GM19351 (cell line): Measurements from ENCODE around the gene KIF26A.

ENCODE experiments used
- ATAC-seq: cut with Tn5 transposase; IDR thresholded peaks from one replicate; pipeline ENCODE4 v1.9.1; 2021; ENCODE audit warnings: mild to moderate bottlenecking, moderate library complexity; ENCODE audit not compliant: unreplicated experiment

Gene KIF26A

DNA sequence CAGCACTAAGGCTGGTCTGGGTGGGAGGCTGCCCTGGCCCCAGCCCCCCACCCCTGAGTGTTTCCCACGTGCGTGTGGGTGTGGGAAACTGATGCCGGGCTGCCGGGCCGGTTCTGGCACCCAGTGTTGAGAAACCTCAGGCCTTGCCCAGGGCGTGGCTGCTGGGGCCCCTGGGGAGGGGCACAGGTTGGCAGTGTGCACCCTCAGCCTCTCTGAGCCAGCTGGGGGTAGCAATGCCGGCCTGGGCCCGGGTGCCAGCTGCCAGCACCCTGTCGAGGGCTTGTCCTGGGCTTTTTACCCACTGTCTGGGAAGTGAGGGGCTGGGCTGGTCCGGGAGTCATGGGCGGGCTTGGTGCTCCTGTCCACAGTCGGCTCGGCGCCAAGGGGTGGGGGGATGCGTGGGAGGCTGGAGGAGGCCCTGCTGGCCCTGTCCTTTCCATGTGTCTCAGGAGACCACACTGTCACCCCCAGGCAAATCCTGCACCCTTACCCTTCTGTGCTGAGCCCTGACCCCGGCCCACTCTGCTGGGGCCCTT is 37.2 kb upstream of the KIF26A start:
- no peak for ATAC-seq

DNA sequence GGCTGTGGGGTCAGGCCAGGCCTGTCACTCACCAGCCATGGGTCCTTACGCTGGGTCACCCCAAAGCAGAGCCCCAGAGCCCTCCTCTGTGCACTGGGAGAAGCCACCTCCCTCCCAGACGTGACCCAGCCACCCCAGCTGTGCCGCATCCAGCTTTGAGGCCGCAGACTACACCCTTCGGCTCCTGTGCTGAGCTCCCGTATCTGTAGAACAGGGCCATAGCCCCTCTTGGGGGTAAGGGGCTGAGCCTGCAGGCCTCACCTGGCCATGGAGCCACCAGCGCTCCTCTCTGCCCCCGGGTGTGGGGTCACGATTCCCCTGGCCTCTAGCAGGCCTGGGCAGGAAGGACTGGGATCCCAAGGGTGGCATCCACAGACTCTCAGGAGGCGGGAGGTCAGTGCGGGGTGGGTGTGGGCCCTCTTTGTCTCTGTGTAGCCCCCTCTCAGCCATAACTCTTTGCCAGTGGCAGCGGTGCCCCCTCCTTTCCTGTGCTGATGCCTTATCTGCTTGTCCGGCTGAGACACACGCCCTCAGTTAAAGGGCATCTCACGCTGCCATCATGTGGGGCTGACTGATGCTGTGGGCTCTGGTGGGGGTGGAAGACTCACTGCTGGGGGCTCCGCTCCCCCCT is 36.6 kb upstream of the KIF26A start:
- ATAC-seq, result no peak

DNA sequence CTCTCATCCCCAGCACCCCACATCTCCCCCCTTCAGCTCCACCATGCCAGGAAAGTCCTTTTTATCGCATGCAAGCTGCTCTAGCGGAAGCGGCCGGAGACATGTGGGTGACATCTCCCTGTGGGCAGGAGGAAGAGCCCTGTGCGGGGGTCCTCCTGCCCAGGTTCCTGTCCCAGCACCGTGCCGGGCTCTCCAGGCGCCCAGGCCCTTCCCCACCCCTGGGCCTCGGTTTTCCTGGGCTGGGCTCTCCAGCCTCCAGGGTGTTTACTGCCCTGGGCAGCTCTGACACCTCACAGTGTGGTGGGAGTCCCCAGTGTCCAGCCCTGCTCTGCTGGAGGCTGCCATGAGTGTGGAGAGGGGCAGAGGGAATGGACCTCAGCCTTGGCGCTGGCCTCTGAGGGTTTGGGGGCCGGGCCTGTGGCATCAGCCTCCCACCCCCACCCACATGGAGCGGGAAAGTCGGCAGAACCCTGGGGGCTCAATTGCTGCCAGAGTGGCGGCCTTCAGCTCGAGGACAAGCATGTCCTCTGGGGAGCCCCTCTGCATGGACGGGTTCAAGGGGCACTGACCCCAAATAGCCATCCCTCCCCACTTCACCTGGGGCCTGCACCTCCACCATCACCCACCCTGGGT is 36.0 kb upstream of the KIF26A start:
- ATAC-seq, result no peak

DNA sequence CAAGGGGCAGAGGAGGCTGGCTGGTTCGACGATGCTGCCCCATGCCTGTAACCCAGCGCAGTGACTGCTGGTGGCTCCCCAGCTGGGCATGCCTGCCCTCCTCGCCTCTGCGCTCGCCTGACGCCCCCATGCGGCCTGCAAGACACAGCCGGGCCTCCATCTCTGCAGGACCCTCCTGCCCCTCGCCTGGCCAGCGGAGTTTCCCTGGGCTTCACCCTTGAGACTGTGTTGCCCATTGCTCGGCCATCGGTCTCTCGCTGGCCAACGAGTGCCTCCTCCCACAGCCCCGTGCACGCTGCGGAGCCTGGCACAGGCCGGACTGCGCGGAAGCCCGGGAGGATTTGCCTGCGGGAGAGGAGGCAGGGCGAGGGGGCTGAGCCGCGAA is 35.3 kb upstream of the KIF26A start:
- no peak for ATAC-seq

DNA sequence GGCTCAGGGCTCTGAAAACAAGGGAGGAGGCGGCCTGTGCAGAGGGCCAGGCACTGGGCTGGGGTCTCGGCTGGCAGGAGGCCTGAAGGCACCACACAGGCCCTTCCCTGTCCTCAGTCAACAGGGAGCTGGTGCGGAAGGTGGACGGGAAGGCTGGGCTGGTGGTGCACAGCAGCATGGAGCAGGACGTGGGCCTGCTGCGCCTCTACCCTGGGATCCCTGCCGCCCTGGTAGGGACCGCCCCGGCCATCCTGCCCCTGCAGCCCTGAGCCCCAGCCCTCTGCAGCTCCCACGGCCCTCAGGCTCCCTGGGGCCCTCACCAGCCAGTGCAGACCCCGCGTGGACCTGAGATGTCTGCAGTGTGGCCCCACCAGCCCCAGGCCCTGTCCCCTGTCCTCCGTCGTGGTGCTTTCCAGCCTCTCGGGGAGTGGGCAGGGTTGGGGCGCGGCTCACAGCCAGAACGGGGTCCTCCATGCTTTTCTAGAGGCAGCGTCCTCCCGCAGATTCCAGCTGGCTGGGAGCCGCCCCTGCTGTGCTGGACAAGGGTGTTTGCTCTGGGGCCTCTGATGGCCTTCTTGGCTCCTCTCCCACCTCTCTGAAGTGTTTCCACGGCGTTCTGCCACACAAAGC is 34.8 kb upstream of the KIF26A start:
- ATAC-seq, result no peak

DNA sequence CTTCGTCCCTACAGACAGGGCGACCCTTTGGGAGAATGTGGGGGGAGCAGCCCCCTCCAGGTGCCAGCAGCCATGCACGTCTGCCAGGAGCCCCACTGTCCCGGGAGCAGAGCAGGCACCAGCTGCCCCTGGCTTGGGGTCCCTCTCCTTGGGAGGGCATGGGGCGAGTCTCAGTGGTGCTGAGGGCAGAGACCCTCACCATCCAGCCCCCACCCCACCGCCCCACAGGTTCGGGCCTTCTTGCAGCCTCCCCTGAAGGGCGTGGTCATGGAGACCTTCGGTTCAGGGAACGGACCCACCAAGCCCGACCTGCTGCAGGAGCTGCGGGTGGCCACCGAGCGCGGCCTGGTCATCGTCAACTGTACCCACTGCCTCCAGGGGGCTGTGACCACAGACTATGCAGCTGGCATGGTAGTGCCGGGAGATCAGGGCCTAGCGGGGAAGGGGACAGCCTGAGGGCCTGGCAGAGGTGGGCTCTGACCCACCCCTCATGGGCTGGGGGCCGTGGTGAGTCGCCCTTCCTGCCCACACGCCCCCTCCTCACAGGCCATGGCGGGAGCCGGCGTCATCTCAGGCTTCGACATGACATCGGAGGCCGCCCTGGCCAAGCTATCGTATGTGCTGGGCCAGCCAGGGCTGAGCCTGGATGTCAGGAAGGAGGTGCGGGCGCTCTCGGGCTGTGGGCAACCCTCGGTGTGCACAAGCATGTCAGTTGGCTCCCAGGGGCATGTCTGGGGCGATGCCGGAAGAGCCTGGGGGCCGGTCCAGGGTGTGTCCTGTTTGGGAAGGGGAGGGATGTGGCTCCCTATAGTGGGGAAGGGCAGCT is 34.1 kb upstream of the KIF26A start:
- no peak for ATAC-seq

DNA sequence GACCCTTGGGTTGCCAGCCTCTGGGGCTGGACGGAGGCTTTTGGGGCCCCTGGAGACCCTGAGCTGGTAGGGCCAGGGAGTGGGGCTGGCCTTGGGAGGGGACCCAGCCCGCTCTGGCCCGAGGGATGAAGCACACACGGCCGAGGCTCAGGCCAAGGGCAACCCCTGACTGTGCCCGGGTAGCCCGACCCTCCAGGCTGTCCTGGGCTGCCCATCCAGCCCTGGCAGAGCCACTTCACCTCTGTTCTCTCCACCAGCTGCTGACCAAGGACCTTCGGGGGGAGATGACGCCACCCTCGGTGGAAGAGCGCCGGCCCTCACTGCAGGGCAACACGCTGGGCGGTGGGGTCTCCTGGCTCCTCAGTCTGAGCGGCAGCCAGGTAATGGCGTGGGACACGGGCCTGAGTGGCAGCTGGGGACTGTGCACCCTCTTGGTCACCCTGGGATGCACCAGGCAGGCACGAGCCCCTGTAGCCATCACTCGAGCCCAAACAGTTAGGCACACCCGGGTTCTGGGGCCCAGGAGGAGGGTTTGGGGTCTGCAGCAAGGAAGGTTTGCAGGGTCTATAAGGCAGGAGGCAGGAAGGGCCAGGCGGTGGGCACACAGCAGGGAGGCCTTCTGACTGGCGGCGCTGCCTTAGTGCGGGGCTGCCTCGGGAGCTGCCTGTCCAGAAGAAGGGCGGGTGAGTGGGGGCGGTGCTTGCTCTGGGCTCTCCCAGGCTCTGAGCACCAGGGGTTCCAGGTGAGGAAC is 33.1 kb upstream of the KIF26A start:
- no peak for ATAC-seq

DNA sequence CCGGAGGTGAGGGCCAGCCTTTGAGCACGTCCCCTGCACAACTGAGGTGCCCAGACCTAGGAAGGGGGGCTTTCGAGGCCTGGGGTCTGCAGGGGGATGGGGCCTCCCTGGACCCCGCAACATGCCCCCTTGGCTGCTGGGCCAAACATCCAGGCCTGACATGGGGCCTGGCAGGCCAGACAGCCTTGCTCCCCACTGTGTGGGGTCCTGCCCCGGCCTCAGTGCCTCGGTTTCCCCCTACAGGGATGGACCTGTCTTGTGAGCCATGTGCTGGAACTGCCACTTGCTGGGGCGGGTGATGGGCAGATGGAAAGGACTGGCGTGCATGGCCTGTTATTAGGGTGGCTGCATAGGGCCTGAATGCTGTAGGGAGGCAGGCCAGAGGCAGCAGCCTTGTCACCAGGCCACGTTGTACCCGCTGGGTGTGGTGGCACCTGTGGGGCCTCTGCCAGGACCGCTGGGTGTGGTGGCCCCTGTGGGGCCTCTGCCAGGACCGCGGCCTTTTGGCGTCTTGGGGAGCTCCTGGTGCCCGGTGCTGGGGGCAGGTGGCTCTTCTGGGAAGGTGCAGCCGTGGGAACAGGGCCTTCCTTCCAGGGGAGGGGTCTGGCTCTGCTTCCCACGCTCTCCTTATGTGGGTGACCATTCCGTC is 32.4 kb upstream of the KIF26A start:
- ATAC-seq, result no peak

DNA sequence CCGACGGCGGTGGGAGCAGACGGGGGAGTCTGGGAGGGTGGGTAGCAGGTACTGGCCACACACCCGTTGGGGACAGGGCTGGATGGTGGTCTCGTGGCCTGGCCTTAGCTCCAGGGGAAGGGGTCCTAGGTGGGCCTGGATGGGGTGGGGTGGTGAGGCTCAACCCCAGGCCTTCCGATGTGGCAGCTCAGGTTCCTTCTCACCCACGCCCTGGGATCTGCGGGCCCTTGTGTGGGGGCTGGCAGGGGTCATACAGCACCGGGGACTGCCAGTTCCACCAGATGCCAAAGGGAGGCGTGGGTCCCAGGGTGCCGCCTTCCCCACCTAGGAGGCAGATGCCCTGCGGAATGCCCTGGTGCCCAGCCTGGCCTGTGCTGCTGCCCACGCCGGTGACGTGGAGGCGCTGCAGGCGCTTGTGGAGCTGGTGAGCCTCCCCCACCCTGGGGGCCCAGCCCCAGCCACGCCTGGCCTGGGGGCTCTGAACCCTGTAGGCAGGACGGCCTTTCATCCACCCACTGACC is 31.9 kb upstream of the KIF26A start:
- no peak for ATAC-seq

DNA sequence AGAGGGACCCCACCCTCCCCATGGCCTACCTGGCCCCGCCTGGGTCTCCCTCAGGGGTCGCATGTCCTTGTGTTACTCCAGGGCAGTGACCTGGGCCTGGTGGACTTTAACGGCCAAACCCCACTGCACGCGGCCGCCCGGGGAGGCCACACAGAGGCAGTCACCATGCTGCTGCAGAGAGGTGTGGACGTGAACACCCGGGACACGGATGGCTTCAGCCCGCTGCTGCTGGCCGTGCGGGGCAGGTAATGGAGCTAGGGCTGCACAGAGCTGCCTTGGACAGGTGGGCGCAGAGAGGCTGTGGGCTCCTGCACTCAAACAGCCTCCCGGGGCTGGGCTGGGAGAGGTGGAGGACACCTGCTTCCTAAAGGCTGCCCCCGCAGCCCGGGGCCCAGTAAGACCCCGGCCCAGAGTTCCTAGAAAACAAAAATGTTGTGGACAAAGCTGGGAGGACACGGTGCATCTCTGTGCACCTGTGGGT is 31.2 kb upstream of the KIF26A start:
- ATAC-seq, result no peak

DNA sequence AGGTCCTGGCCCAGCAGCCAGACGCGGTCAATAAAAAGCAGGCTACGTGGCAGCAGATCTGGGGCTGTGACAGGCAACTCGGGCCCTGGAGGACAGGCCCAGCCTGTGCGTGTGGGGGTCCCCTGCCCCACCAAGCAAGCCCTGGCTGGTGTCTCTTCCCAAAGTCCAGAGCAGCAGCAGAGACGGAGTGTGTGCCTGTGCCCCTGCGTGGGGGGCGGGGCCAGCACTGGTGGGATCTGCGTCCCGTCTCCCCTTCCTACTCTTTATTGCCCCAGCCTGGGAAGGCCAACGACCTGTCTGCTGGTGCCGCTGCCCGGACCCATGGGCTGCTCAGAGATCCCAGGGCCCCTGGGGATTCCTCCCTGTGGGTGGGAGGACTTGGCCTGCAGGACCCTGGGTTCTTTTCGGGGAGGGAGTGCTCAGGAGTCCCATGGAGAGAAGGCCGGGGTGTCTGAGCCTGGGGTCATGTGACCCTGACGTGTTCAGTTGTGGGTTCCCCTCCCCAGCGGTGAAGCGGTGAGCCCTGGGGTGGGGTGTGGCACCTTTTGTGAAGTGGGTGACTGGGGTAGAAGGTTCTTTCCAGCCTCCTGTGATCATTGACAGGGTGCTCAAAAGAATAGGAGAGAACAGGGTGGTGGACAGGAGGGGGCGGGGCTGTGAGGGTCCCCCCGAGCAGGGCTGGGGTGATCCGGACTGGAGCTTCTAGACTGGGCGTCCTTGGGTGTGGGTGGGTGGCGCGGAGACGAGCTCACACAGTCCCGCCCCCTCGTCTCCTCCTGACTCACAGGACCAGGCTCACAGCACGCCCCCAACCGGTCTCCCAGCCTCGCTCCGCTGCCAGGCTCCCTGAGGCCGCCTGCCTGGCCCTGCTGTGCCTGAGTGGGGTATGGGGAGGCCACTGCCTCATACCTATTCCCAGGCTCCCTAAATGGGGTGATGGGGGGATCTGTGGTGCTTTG is 30.5 kb upstream of the KIF26A start:
- ATAC-seq, result no peak

DNA sequence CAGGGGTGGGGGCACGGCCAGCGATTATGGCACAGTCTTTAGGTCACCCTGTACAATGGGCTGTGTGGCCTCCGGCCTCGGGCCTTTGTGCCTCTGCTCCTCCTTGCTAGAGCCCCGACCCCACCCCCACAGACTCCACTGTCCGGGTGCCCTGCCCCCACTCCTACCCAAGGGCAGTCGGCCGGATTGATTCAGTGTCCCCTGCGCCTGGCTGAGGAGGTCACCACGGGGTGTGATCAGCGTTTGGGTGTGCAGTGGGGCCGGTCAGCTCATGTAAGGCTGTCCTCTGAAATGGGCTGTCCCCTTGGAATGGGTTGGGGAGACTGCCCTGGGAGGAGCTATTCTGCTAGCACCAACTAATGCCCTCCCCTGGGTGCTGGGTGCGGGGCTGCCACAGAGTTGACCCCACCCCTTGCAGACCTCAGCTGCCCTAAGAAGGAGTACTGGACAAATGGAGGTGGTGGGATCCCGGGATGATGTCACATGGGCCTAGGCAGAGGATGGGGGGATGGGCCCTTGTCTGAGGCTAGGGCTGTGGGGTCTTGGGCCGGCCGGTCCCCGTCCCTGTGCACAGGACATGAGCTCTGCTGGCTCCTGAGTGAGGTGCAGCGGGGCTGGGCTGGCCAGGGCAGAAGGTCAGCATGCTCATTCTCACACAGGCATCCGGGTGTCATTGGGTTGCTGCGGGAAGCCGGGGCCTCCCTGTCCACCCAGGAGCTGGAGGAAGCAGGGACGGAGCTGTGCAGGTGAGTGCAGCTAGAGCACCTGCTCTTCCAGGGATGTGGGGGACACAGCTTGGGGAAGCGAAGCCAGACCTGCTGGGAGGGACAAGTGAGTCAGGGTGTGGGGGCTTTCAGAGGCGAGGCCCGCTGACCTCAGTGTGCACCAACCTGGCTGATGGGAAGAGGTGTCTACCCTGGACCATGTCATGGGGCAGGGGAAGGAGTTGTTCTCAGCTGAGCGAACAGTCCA is 29.5 kb upstream of the KIF26A start:
- ATAC-seq, result no peak

DNA sequence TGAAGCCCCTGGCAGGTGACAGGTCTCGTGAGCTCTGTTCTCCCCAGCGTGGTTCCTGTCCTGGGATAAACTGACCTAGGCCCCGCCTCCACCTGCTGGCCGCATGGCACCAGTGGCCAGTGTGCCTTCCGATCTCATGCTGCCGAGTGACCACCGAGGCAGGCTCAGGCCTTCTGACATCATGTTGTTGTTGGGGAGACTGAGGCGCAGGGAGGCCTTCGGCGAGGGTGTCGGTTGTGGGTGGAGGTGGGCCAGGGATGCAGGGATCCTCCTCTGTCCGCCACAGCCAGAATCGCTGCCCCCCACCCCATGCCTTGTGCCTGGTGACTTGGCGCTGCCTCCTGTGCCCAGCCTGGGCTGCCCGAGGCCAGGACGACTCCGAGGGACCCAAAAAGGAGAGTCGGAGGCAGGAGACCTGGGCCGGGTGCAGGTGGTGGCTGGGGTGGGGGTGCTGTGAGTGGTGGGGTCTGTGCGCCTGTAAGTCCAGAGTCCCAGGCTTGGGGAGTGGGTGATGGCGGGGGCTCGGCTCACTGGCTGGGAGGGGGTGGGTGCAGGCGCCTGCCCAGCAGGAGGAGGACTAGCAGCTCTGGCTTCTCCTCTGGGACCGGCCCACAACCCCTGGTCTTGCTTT is 28.5 kb upstream of the KIF26A start:
- no peak for ATAC-seq

DNA sequence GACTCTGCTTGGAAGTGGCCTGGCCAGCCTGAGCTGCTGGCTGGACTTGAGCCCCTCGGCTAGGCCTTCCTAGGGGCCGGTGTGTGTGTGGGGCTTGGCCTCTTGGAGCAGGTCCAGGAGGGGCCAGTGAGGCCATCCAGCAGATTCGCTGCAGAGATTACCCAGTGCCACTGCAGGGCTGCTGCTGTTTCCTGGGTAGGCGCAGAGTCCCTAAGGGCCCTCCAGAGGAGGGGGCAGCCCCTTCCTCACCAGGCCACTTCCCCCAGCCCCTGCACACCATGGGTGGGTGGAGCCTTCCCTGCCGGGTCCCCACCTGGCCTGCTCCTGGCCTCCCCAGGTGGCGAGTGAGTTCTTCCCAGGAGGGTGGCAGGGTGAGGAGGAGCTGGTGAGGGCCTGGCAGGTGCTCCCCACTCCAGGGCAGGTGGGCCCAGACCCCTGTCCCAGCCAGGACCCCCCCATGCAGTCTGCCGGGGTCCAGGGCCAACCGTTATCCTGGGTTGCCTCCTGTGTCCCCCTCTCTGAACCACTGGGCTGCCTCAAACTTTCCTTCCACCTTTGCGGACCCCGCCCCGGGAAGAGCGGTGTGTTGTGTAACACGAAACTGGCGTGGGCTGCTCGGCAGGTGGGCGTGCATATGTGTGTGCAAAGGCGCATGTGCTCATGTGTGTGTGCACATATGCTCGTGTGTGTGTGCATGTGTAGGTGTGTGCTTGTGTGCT is 27.7 kb upstream of the KIF26A start:
- ATAC-seq, result no peak

DNA sequence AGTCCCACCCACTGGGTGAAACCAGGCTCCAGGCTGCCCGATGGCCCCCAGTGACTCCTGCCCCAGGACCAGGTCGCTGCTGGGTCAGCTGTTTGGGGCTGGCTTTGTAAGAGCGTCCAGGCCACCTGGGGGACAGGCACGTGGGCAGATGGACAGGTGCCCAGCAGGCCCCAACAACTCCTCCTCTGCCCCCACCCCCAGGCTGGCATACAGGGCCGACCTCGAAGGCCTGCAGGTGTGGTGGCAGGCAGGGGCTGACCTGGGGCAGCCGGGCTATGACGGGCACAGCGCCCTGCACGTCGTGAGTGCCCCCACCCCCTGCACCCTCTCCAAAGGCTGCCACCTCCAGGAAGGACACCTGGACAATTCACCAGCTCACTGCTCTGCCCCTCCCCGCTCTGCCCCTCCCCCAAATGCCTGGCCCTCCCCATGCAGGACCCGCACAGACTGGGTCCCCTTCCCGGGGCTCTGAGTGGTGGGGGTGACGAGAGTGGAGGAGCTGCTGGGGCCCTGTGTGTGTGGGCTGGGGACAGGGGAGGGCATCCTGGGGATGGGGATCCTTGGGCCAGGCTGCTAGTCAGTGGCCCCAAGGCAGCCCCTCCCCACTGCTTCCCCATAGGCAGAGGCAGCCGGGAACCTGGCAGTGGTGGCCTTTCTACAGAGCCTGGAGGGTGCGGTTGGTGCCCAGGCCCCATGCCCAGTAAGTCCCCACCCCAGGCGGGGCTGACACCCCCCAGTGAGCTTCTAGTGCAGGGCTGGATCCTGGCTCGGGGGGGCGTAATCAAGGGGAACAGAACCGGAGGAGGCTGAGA is 26.9 kb upstream of the KIF26A start:
- no peak for ATAC-seq

DNA sequence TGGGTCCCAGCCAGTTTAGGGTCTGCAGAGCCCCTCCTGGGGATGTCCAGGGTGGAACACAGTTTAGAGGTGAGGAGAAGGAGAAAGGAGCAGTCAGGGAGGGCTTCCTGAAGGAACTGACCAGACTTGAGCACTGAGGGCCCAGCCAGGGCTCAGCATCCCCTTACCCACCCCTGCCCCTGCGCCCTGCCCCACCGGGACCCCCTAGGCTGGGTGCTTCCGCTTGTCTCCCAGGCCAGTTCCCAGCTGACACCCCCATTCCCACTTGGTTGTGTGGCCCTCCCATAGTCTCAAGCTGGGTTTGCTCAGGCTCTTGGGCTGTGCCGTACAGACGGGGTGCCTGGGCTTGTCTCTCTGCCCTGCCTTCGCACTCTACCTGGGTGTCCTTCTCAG is 26.3 kb upstream of the KIF26A start:
- no peak for ATAC-seq
